Brain microvascular endothelial cell (primary cell): ENCODE results near the gene MED22.

Experiments used
- DNase-seq: peaks from one replicate; pipeline ENCODE4 v3.0.0-alpha.2; 2020
- H3K27ac ChIP-seq: fragments of 250-450 bp; sonication (Bioruptor Pico); 2 replicates; pipeline ENCODE4 v1.5.1; 2020; ENCODE audit warnings: mild to moderate bottlenecking, moderate library complexity
- H3K27me3 ChIP-seq: fragments of 250-450 bp; sonication (Bioruptor Pico); replicated peaks from 2 replicates; pipeline ENCODE4 v1.5.1; 2020; ENCODE audit warnings: mild to moderate bottlenecking
- H3K36me3 ChIP-seq: fragments of 250-450 bp; sonication (Bioruptor Pico); replicated peaks from 2 replicates; pipeline ENCODE4 v1.5.1; 2020; ENCODE audit warnings: mild to moderate bottlenecking
- H3K4me3 ChIP-seq: 2 replicates; pipeline ENCODE4 v1.5.1; 2011; ENCODE audit warnings: low read depth, mild to moderate bottlenecking, control low read depth, low read length, moderate library complexity
- CTCF ChIP-seq: IDR thresholded peaks from 2 replicates; pipeline ENCODE4 v1.5.1; 2011; ENCODE audit warnings: low read depth, mild to moderate bottlenecking, moderate library complexity, low read length, control low read depth, inconsistent platforms; ENCODE audit errors: missing control alignments
- in situ Hi-C: cut with HindIII; loops from 2 replicates; pipeline ENCODE4 v1.10.0; 2017; ENCODE audit warnings: low sequenced_read_pairs, low pct_ligation_motif_present

Gene MED22

GRCh38 chr9:133355881-133356357 is 8.0 kb upstream of the MED22 start:
- no peak for DNase-seq
- H3K36me3 ChIP-seq = peaks cover 38% of the 10 kb centered on the region
- peak overlapping the region; percentile 70 for H3K4me3 ChIP-seq
- H3K27ac ChIP-seq = peak overlapping the region; percentile 38
- in situ Hi-C loops = no loop called here
- H3K27me3 ChIP-seq = no peaks in the 10 kb centered on the region
- no peak for TF ChIP-seq CTCF

- no peak for DNase-seq
- H3K27me3 ChIP-seq = no peaks in the 10 kb centered on the region
- peaks cover 39% of the 10 kb centered on the region for H3K36me3 ChIP-seq
- H3K4me3 ChIP-seq = no peak overlapping the region
- TF ChIP-seq CTCF = no peak
- no peak overlapping the region for H3K27ac ChIP-seq
- in situ Hi-C loops = no loop called here
These were observed 6.8 kb upstream of the MED22 start for GRCh38 chr9:133354766-133355165.

GRCh38 chr9:133353548-133353947 is 5.6 kb upstream of the MED22 start:
- Histone ChIP-seq H3K27ac (no peak overlapping the region), H3K27me3 (no peaks in the 10 kb centered on the region), H3K4me3 (no peak overlapping the region), H3K36me3 (peaks cover 51% of the 10 kb centered on the region)
- TF ChIP-seq CTCF = no peak
- in situ Hi-C loops = no loop called here
- no peak for DNase-seq

GRCh38 chr9:133352635-133353340 is 4.9 kb upstream of the MED22 start:
- Histone ChIP-seq H3K27ac (no peak overlapping the region), H3K4me3 (no peak overlapping the region), H3K36me3 (peaks cover 54% of the 10 kb centered on the region), H3K27me3 (no peaks in the 10 kb centered on the region)
- no peak for TF ChIP-seq CTCF
- DNase-seq = no peak
- in situ Hi-C loops = no loop called here

GRCh38 chr9:133351908-133352634 is 4.1 kb upstream of the MED22 start:
- in situ Hi-C loops = no loop called here
- peak; percentile 55 for DNase-seq
- H3K27me3 ChIP-seq = no peaks in the 10 kb centered on the region
- H3K27ac ChIP-seq = no peak overlapping the region
- no peak overlapping the region for H3K4me3 ChIP-seq
- H3K36me3 ChIP-seq = peaks cover 54% of the 10 kb centered on the region
- TF ChIP-seq CTCF = peak; percentile 84
